ENCODE measurements around the gene SHANK1. TPM values are rescaled to one million over a fixed set of nuclear protein-coding genes. Genes with fewer than 3 reads are reported as not detected.

The SHANK1 gene
- total and polyA plus RNA-seq, 2 donors from 2014 or later = 0.24 to 0.35 TPM

- no peak for TF ChIP-seq CTCF (IDR thresholded peaks at IDR 0.05; ENCODE audit: borderline replicate concordance, extremely low read depth, insufficient read depth)
- H3K27me3 ChIP-seq (ENCODE audit: control insufficient read depth, insufficient read depth, low read length) = no peaks in the 10 kb centered on the region
- FAIRE-seq (no peak), DNase-seq (no peak)
- no peaks in the 10 kb centered on the region for H3K36me3 ChIP-seq (ENCODE audit: control insufficient read depth in 2 of 3, insufficient read depth in 3 of 3, low read length in 3 of 3)
- intact Hi-C loops (cut with DNase I) = no loop called here
- H3K4me3 ChIP-seq (ENCODE audit: low read length in 3 of 3) = no peak overlapping the region
- no peak overlapping the region for H3K27ac ChIP-seq (ENCODE audit: low read depth in 2 of 2, low read length in 2 of 2)
- H3K9ac ChIP-seq (ENCODE audit: low read length in 3 of 3) = no peak overlapping the region
- peaks cover 0 to 8% (median 0%) of the 10 kb centered on the region in 3 donors for H3K4me1 ChIP-seq (ENCODE audit: control insufficient read depth in 2 of 3, insufficient read depth in 2 of 3, low read depth in 1 of 3, low read length in 3 of 3)
- no peaks in the 10 kb centered on the region for H3K9me3 ChIP-seq (ENCODE audit: control insufficient read depth in 2 of 3, insufficient read depth in 1 of 3, low read length in 3 of 3)
Measured at GRCh38 chr19:50720921-50721381, 1.3 kb upstream of the SHANK1 start.

GRCh38 chr19:50720181-50720920 is 749 bp upstream of the SHANK1 start:
- H3K9me3 ChIP-seq (ENCODE audit: control insufficient read depth in 2 of 3, insufficient read depth in 1 of 3, low read length in 3 of 3) = no peaks in the 10 kb centered on the region
- intact Hi-C loops (cut with DNase I) = no loop called here
- H3K36me3 ChIP-seq (ENCODE audit: control insufficient read depth in 2 of 3, insufficient read depth in 3 of 3, low read length in 3 of 3) = no peaks in the 10 kb centered on the region
- no peak overlapping the region for H3K4me3 ChIP-seq (ENCODE audit: low read length in 3 of 3)
- no peaks in the 10 kb centered on the region for H3K27me3 ChIP-seq (ENCODE audit: control insufficient read depth, insufficient read depth, low read length)
- DNase-seq = peak in 2 of 5 donors; percentile 34 to 66
- FAIRE-seq = no peak
- no peak overlapping the region for H3K9ac ChIP-seq (ENCODE audit: low read length in 3 of 3)
- no peak overlapping the region for H3K27ac ChIP-seq (ENCODE audit: low read depth in 2 of 2, low read length in 2 of 2)
- TF ChIP-seq CTCF (IDR thresholded peaks at IDR 0.05; ENCODE audit: borderline replicate concordance, extremely low read depth, insufficient read depth) = no peak
- peaks cover 0 to 4% (median 0%) of the 10 kb centered on the region in 3 donors for H3K4me1 ChIP-seq (ENCODE audit: control insufficient read depth in 2 of 3, insufficient read depth in 2 of 3, low read depth in 1 of 3, low read length in 3 of 3)

GRCh38 chr19:50719119-50719435 is 525 bp downstream of the SHANK1 start:
- H3K9ac ChIP-seq (ENCODE audit: low read length in 3 of 3) = no peak overlapping the region
- intact Hi-C loops (cut with DNase I) = no loop called here
- TF ChIP-seq CTCF (IDR thresholded peaks at IDR 0.05; ENCODE audit: borderline replicate concordance, extremely low read depth, insufficient read depth) = no peak
- FAIRE-seq = no peak
- H3K36me3 ChIP-seq (ENCODE audit: control insufficient read depth in 2 of 3, insufficient read depth in 3 of 3, low read length in 3 of 3) = no peaks in the 10 kb centered on the region
- H3K4me3 ChIP-seq (ENCODE audit: low read length in 3 of 3) = no peak overlapping the region
- H3K9me3 ChIP-seq (ENCODE audit: control insufficient read depth in 2 of 3, insufficient read depth in 1 of 3, low read length in 3 of 3) = no peaks in the 10 kb centered on the region
- no peak for DNase-seq
- no peak overlapping the region for H3K27ac ChIP-seq (ENCODE audit: low read depth in 2 of 2, low read length in 2 of 2)
- peaks cover 0 to 2% (median 0%) of the 10 kb centered on the region in 3 donors for H3K4me1 ChIP-seq (ENCODE audit: control insufficient read depth in 2 of 3, insufficient read depth in 2 of 3, low read depth in 1 of 3, low read length in 3 of 3)
- H3K27me3 ChIP-seq (ENCODE audit: control insufficient read depth, insufficient read depth, low read length) = no peaks in the 10 kb centered on the region
